ENCODE data around the gene ANKFY1.
A peak's percentile ranks its signal among the peaks of the same experiment; 100 is the strongest.

The ANKFY1 gene

GRCh38 chr17:4134721-4135120 is 129.1 kb downstream of the ANKFY1 start:
- H3K4me3 ChIP-seq (replicated peaks in 1 of 2; ENCODE audit: low read depth in 2 of 2, low read length in 2 of 2), result no peak overlapping the region
- TF ChIP-seq CTCF (IDR thresholded peaks at IDR 0.05; ENCODE audit: low read depth, low read length), result no peak
- DNase-seq (ENCODE audit: low read depth in 2 of 2), result no peak

- peak; percentile 12 to 58 for DNase-seq (ENCODE audit: low read depth in 2 of 2)
- TF ChIP-seq CTCF (IDR thresholded peaks at IDR 0.05; ENCODE audit: low read depth, low read length), result no peak
- no peak overlapping the region for H3K4me3 ChIP-seq (replicated peaks in 1 of 2; ENCODE audit: low read depth in 2 of 2, low read length in 2 of 2)
These were observed 133.1 kb downstream of the ANKFY1 start for GRCh38 chr17:4130715-4131114.

- TF ChIP-seq CTCF (IDR thresholded peaks at IDR 0.05; ENCODE audit: low read depth, low read length), result no peak
- no peak overlapping the region for H3K4me3 ChIP-seq (replicated peaks in 1 of 2; ENCODE audit: low read depth in 2 of 2, low read length in 2 of 2)
- DNase-seq (ENCODE audit: low read depth in 2 of 2), result no peak
These were observed 136.2 kb downstream of the ANKFY1 start for GRCh38 chr17:4127555-4127954.

- H3K4me3 ChIP-seq (replicated peaks in 1 of 2; ENCODE audit: low read depth in 2 of 2, low read length in 2 of 2), result no peak overlapping the region
- DNase-seq (ENCODE audit: low read depth in 2 of 2), result no peak
- no peak for TF ChIP-seq CTCF (IDR thresholded peaks at IDR 0.05; ENCODE audit: low read depth, low read length)
These were observed 138.2 kb downstream of the ANKFY1 start for GRCh38 chr17:4125552-4125951.

GRCh38 chr17:4124999-4125398 is 138.8 kb downstream of the ANKFY1 start:
- no peak for TF ChIP-seq CTCF (IDR thresholded peaks at IDR 0.05; ENCODE audit: low read depth, low read length)
- H3K4me3 ChIP-seq (replicated peaks in 1 of 2; ENCODE audit: low read depth in 2 of 2, low read length in 2 of 2), result no peak overlapping the region

GRCh38 chr17:4120332-4120731 is 143.4 kb downstream of the ANKFY1 start:
- no peak overlapping the region for H3K4me3 ChIP-seq (replicated peaks in 1 of 2; ENCODE audit: low read depth in 2 of 2, low read length in 2 of 2)
- no peak for DNase-seq (ENCODE audit: low read depth in 2 of 2)
- TF ChIP-seq CTCF (IDR thresholded peaks at IDR 0.05; ENCODE audit: low read depth, low read length), result no peak

More at GRCh38 chr17:4124999-4125398, 138.8 kb downstream of the ANKFY1 start:
- DNase-seq (ENCODE audit: low read depth in 2 of 2), result no peak

- no peak overlapping the region for H3K4me3 ChIP-seq (replicated peaks in 1 of 2; ENCODE audit: low read depth in 2 of 2, low read length in 2 of 2)
- no peak for DNase-seq (ENCODE audit: low read depth in 2 of 2)
- no peak for TF ChIP-seq CTCF (IDR thresholded peaks at IDR 0.05; ENCODE audit: low read depth, low read length)
These were observed 144.5 kb downstream of the ANKFY1 start for GRCh38 chr17:4119299-4119698.
